ENCODE data around the gene RAF1.
"Not testable (repeated sequence)": the region's sequence is repeated elsewhere in the genome, so short reads cannot be mapped to it uniquely, and the experiment has no call there.

Gene RAF1

GRCh38 chr3:12677616-12678015 is 13.7 kb upstream of the RAF1 start:
- no peak for DNase-seq (ENCODE audit: low read depth in 2 of 2)

DNA sequence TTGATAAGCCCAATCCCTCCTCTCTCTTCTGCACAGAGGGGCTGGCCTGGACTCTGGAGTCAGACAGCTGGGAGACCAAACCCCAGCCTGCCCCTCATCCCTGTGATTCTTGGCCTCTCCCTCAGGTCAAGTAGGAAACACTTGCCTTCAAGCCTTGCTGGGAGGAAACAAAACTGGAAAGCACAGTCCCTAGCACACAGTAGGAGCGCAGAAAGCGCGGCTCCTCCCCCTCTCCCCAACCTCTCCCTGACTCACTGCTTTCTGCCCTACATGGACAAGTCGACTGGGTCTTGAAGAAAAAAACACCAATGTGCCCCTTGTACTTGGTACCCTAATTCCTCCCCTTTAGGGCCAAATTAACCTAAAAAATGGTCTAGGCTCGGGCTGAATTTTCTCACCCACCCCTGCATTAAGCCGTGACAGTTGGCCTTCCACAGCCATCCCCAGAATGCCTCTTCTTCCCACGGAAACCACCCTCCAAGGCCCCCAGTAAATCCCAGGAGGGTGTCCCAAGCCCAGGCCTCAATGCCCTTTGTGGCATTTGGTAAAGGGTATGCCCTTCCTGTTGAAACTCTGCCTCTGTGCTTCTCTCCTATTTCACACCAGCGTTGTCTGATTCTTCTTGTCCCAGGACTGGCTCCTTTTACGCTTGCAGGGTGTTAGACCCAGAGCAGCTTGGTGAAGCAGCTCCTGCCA is 11.3 kb upstream of the RAF1 start:
- no peak for DNase-seq (ENCODE audit: low read depth in 2 of 2)

GRCh38 chr3:12673956-12674736 is 10.2 kb upstream of the RAF1 start:
- not testable (repeated sequence) for DNase-seq (ENCODE audit: low read depth in 2 of 2)

DNA sequence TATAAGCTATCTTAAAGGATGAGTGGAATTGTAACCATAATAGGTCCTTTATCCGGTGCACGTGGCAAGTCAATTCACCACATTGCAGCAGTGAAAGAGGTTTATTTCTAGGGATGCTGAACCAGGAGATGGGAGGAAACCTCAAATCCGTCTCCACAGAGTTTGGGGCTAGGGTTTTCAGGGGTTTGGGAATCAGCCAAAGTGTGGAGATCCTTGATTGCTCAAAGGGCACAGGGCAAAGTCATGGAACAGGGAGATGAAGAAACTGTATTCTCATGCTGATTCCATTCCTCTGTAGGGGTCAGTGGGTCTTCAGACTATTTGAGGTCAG is 7.2 kb upstream of the RAF1 start:
- no peak for DNase-seq (ENCODE audit: low read depth in 2 of 2)

GRCh38 chr3:12670365-12671119 is 6.6 kb upstream of the RAF1 start:
- no peak for DNase-seq (ENCODE audit: low read depth in 2 of 2)

DNA sequence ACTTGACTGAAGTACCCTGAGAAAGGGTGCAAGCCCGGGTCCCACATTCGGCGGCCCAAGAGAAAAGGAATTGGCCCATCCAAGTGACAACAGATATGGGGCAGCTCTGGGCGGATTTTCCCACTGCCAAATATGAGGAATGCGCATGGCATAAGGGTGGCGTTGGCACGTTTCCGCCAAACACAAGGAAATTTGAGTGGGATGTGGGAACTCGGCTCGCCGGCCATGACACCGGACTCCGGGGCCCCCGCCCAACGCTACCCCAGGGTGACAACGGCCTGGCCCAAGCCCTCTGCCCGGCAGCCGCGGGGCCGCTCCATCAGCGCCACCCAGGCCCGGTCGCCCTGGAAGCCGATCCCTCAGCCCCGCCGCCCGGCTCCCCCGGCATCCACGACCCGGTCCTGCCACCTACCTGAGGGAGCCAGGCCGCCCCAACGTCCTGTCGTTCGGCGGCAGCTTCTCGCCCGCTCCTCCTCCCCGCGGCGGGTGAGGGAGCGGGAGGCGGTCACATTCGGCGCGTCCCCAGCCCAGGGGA is 449 bp downstream of the RAF1 start:
- peak; percentile 1 to 7 for DNase-seq (ENCODE audit: low read depth in 2 of 2)

- peak in 1 of 2 donors; percentile 4 for DNase-seq (ENCODE audit: low read depth in 2 of 2)
Measured at GRCh38 chr3:12662593-12663400, 1.1 kb downstream of the RAF1 start.

GRCh38 chr3:12661926-12662592 is 1.9 kb downstream of the RAF1 start:
- DNase-seq (ENCODE audit: low read depth in 2 of 2) = no peak

- not testable (repeated sequence) for DNase-seq (ENCODE audit: low read depth in 2 of 2)
Measured at GRCh38 chr3:12661375-12661774, 2.5 kb downstream of the RAF1 start.

GRCh38 chr3:12660196-12660595 is 3.7 kb downstream of the RAF1 start:
- no peak for DNase-seq (ENCODE audit: low read depth in 2 of 2)

DNA sequence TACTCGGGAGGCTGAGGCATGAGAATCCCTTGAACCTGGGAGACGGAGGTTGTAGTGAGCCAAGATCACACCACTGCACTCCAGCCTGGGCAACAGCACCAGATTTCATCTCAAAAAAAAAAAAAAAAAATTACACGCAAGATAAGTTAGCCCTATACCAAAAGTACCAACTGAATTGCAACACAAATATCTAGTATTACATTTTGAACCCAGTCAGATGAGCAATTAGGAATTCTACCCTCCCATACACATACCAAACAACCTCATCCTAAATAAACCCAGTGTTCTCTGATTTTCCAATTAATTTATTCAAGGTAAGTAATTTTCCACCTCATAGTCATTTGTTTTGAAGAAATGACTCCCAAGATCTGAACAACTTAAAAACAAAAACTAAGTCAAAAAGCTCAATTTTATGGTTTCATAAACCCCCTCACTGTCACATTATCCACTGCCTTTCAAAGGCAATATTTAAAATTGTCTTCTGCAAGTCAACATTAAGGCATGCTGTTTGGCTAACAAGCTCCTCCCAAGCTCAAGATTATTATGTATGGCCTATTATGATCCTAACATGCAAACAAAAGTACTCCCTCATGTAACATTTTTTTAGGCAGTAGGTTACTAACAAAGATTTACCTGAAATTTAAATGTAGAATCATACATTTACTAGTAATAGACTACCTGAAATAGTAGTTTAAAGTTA is 4.5 kb downstream of the RAF1 start:
- DNase-seq (ENCODE audit: low read depth in 2 of 2) = no peak

GRCh38 chr3:12658593-12659058 is 5.3 kb downstream of the RAF1 start:
- DNase-seq (ENCODE audit: low read depth in 2 of 2) = no peak

GRCh38 chr3:12656850-12657249 is 7.1 kb downstream of the RAF1 start:
- no peak for DNase-seq (ENCODE audit: low read depth in 2 of 2)

DNA sequence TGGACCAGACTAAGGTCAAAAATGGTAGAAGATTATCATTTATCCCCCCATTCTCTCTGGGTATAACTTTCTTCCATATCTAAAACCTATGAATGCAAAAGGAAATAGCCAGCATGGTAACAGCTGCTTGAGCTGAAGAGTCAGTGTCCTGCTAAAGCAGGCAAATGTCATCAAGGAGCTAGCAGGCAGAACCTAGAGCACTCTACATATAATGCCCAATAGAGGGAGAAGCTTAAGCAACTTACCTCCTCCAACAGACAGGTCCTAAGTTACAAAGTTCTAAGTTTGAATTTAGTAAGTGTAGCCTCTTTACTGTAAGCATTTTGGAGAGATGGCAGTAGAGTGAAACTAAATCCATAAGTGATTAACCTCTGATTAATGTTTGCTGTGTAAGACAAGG is 7.7 kb downstream of the RAF1 start:
- DNase-seq (ENCODE audit: low read depth in 2 of 2) = no peak

GRCh38 chr3:12655701-12656100 is 8.2 kb downstream of the RAF1 start:
- no peak for DNase-seq (ENCODE audit: low read depth in 2 of 2)

DNA sequence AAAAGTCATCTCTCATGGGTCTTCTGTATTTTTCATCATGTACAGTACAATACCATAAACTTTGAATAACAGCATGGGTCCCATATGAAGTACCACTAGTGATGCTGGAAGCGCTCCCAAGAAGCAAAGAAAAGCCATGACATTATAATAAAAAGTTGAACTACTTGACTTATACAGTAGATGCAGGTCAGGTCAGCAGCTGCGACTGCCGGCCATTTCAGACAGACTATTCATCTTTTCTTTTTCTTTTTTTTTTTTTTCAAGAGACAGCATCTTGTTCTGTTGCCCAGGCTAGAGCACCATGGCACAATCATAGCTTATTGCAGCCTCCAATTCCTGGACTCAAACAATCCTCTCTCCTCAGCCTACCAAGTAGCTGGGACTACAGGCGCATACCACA is 10.2 kb downstream of the RAF1 start:
- DNase-seq (ENCODE audit: low read depth in 2 of 2) = no peak

DNA sequence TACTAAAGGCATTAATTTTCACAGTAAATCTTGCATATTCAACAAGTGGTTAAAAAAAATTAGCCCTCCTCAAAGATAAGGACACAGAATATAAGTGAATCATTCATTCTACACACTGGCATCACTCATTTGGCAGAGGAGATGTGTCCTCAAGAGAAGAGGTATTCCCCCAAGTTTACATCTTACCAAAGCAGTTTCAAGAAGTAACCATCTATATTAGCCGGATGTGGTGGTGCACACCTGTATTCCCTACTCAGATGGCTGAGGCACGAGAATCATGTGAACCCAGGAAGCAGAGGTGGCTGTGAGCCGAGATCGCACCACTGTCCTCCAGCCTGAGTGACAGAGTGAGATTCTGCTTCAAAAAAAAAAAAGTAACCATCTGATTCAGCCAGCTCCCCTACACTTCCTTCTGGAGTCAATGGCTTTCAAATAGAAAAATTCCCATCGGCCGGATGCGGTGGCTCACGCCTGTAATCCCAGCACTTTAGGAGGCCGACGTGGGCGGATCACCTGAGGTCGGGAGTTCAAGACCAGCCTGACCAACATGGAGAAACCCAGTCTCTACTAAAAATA is 15.4 kb downstream of the RAF1 start:
- no peak for DNase-seq (ENCODE audit: low read depth in 2 of 2)

- DNase-seq (ENCODE audit: low read depth in 2 of 2) = no peak
Measured at GRCh38 chr3:12644331-12644937, 19.5 kb downstream of the RAF1 start.

DNA sequence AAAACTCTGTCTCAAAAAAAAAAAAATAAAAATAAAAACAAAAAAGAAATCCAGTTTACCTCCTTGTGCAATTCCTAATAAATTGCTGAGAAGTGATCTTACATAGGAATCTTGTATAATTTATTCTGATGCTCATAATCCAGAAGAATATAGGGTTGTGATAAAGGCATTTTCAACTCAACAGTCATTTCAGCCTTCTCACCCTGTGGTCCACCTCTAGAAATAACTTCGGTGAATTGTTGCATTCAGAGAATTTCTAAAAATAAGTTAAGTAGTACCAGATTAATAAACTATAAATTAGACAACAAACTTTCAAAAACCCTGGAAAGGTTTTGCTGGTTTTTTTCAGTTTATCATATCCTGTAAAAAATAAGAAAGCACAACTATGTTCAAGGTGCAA is 20.2 kb downstream of the RAF1 start:
- no peak for DNase-seq (ENCODE audit: low read depth in 2 of 2)

GRCh38 chr3:12643010-12643380 is 20.9 kb downstream of the RAF1 start:
- no peak for DNase-seq (ENCODE audit: low read depth in 2 of 2)
